Measurements from ENCODE around the gene MBIP.

- TF ChIP-seq POLR2A (IDR thresholded peaks at IDR 0.05) = peak in 2 of 4 donors; percentile 21 to 61
- TF ChIP-seq CTCF (IDR thresholded peaks at IDR 0.05) = peak in 1 of 6 experiments; percentile 9
Measured at GRCh38 chr14:36320200-36320896, at the start of gene MBIP.

All from esophagus squamous epithelium (tissue), 4 donors.